Cardiac fibroblast (primary cell): ENCODE measurements around the gene PDE4B.

ENCODE experiments used
- DNase-seq, 2 donors: peaks; one replicate each; pipeline versions ENCODE4 v3.0.0 to v3.0.0-alpha.2; 2010; ENCODE audit warnings: low read depth in 2 of 2
- H3K4me3 ChIP-seq, 2 donors: replicated peaks in 1 of 2; 1 replicate in 1 of 2; 2 replicates in 1 of 2; pipeline ENCODE4 v1.5.1; 2011; ENCODE audit warnings: low read depth in 2 of 2, low read length in 2 of 2, mild to moderate bottlenecking in 2 of 2, moderate library complexity in 1 of 2
- TF ChIP-seq, protein P1 (sequence below): IDR thresholded peaks from one replicate; pipeline ENCODE4 v1.5.1; 2011; ENCODE audit warnings: low read depth, mild to moderate bottlenecking, low read length, inconsistent platforms

Gene PDE4B

DNA sequence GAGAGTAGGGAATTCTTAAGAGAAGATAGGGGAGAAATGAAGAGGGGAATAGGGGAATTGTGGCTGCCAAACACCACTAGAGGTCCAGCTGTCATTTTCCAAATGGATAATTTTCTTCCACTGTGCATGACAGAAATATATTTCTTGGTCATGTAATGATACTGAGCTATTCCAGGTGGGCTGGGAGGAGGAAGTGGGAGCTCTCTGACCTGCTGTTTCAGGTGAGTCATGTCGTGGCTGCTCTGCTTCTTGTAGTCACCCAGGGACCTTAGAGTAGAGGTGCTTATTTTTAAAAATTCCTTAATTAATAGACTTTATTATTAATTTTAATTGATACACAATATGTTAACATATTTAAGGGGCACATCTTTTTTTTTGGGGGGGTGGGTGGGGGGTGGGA is 11.9 kb downstream of the PDE4B start:
- no peak for DNase-seq
- no peak overlapping the region for H3K4me3 ChIP-seq
- TF ChIP-seq, protein P1, sequence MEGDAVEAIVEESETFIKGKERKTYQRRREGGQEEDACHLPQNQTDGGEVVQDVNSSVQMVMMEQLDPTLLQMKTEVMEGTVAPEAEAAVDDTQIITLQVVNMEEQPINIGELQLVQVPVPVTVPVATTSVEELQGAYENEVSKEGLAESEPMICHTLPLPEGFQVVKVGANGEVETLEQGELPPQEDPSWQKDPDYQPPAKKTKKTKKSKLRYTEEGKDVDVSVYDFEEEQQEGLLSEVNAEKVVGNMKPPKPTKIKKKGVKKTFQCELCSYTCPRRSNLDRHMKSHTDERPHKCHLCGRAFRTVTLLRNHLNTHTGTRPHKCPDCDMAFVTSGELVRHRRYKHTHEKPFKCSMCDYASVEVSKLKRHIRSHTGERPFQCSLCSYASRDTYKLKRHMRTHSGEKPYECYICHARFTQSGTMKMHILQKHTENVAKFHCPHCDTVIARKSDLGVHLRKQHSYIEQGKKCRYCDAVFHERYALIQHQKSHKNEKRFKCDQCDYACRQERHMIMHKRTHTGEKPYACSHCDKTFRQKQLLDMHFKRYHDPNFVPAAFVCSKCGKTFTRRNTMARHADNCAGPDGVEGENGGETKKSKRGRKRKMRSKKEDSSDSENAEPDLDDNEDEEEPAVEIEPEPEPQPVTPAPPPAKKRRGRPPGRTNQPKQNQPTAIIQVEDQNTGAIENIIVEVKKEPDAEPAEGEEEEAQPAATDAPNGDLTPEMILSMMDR: no peak

DNA sequence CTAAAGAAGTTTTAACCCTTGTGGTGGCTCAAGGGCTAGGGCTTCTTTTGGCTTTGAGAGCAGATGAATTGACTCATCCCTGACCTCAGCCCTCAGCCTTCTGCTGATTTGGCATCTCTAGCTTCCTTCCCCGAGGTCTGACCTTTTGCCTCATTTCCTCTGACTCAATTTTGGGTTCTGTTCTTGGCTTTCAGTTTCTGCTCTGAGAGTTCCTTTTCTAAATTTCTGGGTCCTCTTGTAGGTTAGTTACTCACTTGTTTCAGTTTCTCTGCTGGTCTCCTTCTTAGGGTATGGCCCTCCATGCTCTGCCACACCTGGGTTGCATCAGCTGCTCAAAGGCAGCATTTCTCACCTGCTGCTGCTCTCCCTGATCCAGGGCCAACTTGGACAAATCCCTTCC is 19.4 kb downstream of the PDE4B start:
- TF ChIP-seq, protein P1: no peak
- DNase-seq: peak; percentile 79 to 91
- peak overlapping the region in 1 of 2 donors; percentile 15 for H3K4me3 ChIP-seq

DNA sequence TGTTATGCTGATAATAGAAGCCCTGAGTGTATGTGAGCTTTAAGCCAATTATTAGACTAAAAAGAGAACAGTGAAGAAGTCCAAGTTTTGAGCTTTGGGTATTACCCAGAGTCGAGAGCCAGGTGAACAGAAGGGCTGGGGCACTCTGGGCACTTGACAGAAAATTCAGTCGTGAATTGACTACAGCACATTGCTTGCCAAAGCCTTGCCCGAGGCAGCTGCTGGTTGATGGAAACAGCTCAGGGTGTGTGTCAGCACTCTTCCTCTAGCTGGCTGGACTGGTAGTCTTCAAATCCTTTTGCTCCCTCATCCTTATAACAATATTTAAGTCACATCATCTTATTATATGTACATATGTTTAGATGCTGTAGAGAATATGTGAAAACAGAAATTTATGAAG is 21.3 kb downstream of the PDE4B start:
- TF ChIP-seq, protein P1: no peak
- peak in 1 of 2 donors; percentile 19 for DNase-seq
- H3K4me3 ChIP-seq: no peak overlapping the region

DNA sequence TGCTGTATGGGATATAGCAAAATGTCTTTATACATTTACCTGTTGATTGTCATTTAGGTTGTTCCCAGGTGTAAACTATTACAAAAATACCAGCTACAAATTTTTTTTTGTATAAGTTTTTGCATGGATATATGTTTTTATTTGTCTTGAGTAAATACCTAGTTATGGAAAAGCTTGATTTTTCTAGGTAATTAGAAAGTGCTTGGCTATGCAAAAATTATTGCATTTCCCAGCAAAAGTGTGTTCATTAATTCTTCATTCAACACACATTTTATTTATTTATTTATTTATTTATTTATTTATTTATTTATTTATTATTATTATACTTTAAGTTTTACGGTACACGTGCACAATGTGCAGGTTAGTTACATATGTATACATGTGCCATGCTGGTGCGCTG is 22.1 kb downstream of the PDE4B start:
- no peak for DNase-seq
- TF ChIP-seq, protein P1: no peak
- no peak overlapping the region for H3K4me3 ChIP-seq

DNA sequence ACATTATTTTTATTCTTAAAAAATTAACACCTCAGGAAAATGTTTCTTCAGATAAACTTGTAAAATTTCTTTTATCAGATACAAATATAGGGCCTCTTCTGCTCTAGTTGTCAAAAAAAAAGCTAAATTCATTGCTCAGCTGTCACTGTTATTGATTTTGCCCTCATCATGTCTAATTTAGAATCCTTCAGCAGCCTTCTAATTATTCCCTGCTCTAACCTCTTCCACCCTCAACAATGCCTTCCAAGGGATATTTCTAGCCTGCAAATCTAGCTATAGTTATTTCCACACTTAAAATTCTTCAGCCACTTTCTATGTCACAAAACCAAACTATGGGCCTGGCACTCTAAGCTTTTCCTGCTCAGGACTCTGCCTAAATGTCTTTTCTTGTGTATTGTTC is 25.2 kb downstream of the PDE4B start:
- no peak for DNase-seq
- TF ChIP-seq, protein P1: no peak
- H3K4me3 ChIP-seq: no peak overlapping the region

DNA sequence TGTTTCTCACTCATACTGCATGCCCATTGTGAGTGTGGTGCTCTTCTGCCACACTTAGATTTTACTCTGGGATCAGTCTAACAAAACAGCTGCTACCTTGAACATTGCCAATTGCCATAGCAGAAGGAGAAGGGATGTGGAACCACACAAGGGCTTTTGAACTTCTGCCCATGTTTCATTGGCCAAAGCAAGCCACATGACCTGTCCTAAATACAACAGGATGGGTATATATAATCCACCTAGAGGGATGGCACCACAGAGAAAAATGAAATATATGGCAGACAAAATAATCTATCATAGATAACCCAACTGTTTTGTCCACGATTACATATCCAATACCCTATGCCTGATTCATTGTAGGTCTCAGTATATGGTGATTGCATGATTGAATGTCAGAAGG is 26.3 kb downstream of the PDE4B start:
- TF ChIP-seq, protein P1: no peak
- H3K4me3 ChIP-seq: no peak overlapping the region
- no peak for DNase-seq

DNA sequence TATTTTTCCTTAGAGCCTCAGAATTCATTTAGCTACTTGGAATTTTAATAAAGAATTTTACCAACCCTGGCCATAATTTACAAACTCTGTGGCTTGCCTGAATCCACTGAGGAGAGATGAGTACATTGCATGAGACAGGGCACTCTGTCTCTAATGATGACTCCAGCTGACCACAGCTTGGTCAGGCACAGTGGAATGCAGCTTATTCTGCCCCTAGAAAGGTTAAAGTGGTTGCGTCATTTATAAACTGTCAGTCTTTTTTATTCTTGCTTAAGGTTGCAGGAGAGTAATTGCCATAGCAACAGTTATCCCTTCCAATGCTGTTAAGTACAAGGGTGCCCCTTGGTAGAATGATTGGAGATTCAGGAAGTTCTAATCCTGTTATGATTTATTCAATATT is 28.3 kb downstream of the PDE4B start:
- TF ChIP-seq, protein P1: no peak
- peak; percentile 82 to 92 for DNase-seq

More for the DNA sequence above, 28.3 kb downstream of the PDE4B start:
- no peak overlapping the region for H3K4me3 ChIP-seq
